HepG2 (cell line): Measurements from ENCODE around the gene CHMP5. TPM values are rescaled to one million over a fixed set of nuclear protein-coding genes. Genes with fewer than 3 reads are reported as not detected.

Experiments
- ADNP ChIP-seq: sonication (generic); formaldehyde crosslinking; IDR thresholded peaks from 2 replicates; pipeline ENCODE4 v1.4.0; 2020; ENCODE audit warnings: missing genetic modification reagents
- FOXC1 ChIP-seq: sonication (generic); formaldehyde crosslinking; IDR thresholded peaks from 2 replicates; pipeline ENCODE4 v1.8.0; 2022; ENCODE audit warnings: mild to moderate bottlenecking, missing genetic modification reagents, borderline replicate concordance
- FOXO1 ChIP-seq: sonication (generic); formaldehyde crosslinking; IDR thresholded peaks from 2 replicates; pipeline ENCODE4 v1.4.0; 2020; ENCODE audit warnings: missing genetic modification reagents
- MATR3 ChIP-seq: sonication (generic); formaldehyde crosslinking; IDR thresholded peaks from 2 replicates; pipeline ENCODE4 v1.4.0; 2020; ENCODE audit warnings: missing genetic modification reagents
- PCBP2 ChIP-seq: fragments of 200-400 bp; formaldehyde crosslinking; optimal IDR thresholded peaks from 2 replicates; pipeline ENCODE3; 2018; ENCODE audit warnings: low read length, low read depth; ENCODE audit not compliant: poor library complexity, severe bottlenecking
- SP1 ChIP-seq, 2 experiments: fragments of 450-650 bp in 1 of 2; sonication (generic) in 1 of 2; formaldehyde crosslinking in 1 of 2; IDR thresholded peaks; 2 replicates each; pipeline versions ENCODE4 v1.4.0 to v1.6.1; 2016 to 2020; ENCODE audit warnings: missing genetic modification reagents in 1 of 2
- ZMAT3 ChIP-seq: sonication (generic); formaldehyde crosslinking; conservative IDR thresholded peaks from 2 replicates; pipeline ENCODE4 v1.7.0; 2021; ENCODE audit warnings: missing genetic modification reagents
- ZNF33A ChIP-seq: sonication (generic); formaldehyde crosslinking; IDR thresholded peaks from 2 replicates; pipeline ENCODE4 v1.5.1; 2020; ENCODE audit warnings: missing genetic modification reagents, mild to moderate bottlenecking, moderate library complexity, borderline replicate concordance
- ZNF589 ChIP-seq: sonication (generic); formaldehyde crosslinking; conservative IDR thresholded peaks from 2 replicates; pipeline ENCODE4 v1.8.0; 2022; ENCODE audit warnings: mild to moderate bottlenecking, moderate library complexity, missing genetic modification reagents
- ZNF607 ChIP-seq: sonication (generic); formaldehyde crosslinking; IDR thresholded peaks from 2 replicates; pipeline ENCODE4 v1.5.1; 2020; ENCODE audit warnings: missing genetic modification reagents, mild to moderate bottlenecking, borderline replicate concordance
- ZNF713 ChIP-seq: sonication (generic); formaldehyde crosslinking; IDR thresholded peaks from 2 replicates; pipeline ENCODE4 v1.4.0; 2020; ENCODE audit warnings: mild to moderate bottlenecking, missing genetic modification reagents
- ZNF761 ChIP-seq: sonication (generic); formaldehyde crosslinking; conservative IDR thresholded peaks from 2 replicates; pipeline ENCODE4 v1.4.0; 2020; ENCODE audit warnings: mild to moderate bottlenecking, missing genetic modification reagents
- ZSCAN12 ChIP-seq: sonication (generic); formaldehyde crosslinking; IDR thresholded peaks from 2 replicates; pipeline ENCODE4 v1.9.0; 2021; ENCODE audit warnings: mild to moderate bottlenecking, missing genetic modification reagents
- polyA plus RNA-seq, 8 experiments: library from polyadenylated mRNA; depleted of rRNA in 3 of 8; stranded (reverse) in 7 of 8; unstranded in 1 of 8; fragments of >200 nt; fragmentation: Illumina TruSeq in 4 of 8; extraction: Trizol in 4 of 8; gene quantifications; 2 replicates each; pipeline versions ENCODE4 v1.2.1 to v1.2.3, GENCODE V29; 2011 to 2016; ENCODE audit warnings: low read depth in 4 of 8, missing spikeins in 1 of 8, mixed read lengths in 1 of 8; ENCODE audit not compliant: insufficient read depth in 1 of 8
- total RNA-seq, 5 experiments: library from RNA; depleted of rRNA; stranded (reverse); fragments of >200 nt; fragmentation: Illumina TruSeq; extraction: Trizol; gene quantifications; 2 replicates each; pipeline ENCODE4 v1.2.3, GENCODE V29; 2016; ENCODE audit warnings: low read depth in 1 of 5
- TF ChIP-seq, protein P1 (sequence below): sonication (generic); formaldehyde crosslinking; IDR thresholded peaks from 2 replicates; pipeline ENCODE4 v1.8.0; 2023; ENCODE audit warnings: mild to moderate bottlenecking, missing genetic modification reagents
- TF ChIP-seq, protein P2 (sequence below): sonication (generic); formaldehyde crosslinking; IDR thresholded peaks from 2 replicates; pipeline ENCODE4 v1.4.0; 2020; ENCODE audit warnings: missing genetic modification reagents
- TF ChIP-seq, protein P3 (sequence below): IDR thresholded peaks from 2 replicates; pipeline ENCODE4 v1.4.0; 2020; ENCODE audit warnings: mild to moderate bottlenecking, missing genetic modification reagents
- TF ChIP-seq, protein P4 (sequence below): IDR thresholded peaks from 2 replicates; pipeline ENCODE4 v1.6.1; 2016; ENCODE audit warnings: missing biosample characterization, missing genetic modification reagents, low read depth
- TF ChIP-seq, protein P5 (sequence below): sonication (generic); formaldehyde crosslinking; IDR thresholded peaks from 2 replicates; pipeline ENCODE4 v1.4.0; 2020; ENCODE audit warnings: missing genetic modification reagents

The CHMP5 gene
- total and polyA plus RNA-seq, 2 of the 13 experiments (the other 11 are each of a cell fraction or from before 2014, with no cell fraction given): 46.0 to 57.3 TPM

DNA sequence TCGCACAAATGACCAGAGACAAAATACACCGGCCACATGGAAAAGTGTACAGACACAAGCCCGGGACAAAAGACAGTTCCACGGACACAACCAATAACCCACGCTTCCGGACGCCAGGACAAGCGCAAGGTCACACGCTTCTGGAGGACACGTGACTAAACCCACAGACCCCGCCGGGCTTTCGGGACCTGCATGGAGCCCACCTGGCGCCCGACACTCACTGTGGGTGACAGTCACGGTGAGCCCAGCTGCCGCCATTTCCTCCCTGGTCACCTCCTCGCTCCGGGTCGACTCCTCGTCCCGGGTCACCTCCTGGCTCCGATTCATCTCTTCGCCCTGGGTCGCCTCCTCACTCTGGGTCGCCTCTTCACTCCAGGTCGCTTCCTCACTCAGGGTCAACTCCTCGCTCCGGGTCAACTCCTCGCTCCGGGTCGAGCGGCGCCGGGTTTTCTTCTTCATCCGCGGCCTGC, 811 bp upstream of the CHMP5 start (continued):
- TF ChIP-seq, protein P1, sequence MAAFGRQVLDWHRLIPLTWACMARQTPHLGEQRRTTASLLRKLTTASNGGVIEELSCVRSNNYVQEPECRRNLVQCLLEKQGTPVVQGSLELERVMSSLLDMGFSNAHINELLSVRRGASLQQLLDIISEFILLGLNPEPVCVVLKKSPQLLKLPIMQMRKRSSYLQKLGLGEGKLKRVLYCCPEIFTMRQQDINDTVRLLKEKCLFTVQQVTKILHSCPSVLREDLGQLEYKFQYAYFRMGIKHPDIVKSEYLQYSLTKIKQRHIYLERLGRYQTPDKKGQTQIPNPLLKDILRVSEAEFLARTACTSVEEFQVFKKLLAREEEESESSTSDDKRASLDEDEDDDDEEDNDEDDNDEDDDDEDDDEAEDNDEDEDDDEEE (CRISPR knock-in tag): peak; percentile 85
- TF ChIP-seq FOXC1 (CRISPR knock-in tag) (peak; percentile 35; the same call in 1 of the 2 replicates), ZSCAN12 (CRISPR knock-in tag) (no peak), ZNF713 (CRISPR knock-in tag) (no peak), ADNP (CRISPR knock-in tag) (no peak), ZNF607 (CRISPR knock-in tag) (0 out of 2 replicates have a peak, but pooled peaks have one; percentile 31), ZMAT3 (peak; percentile 72; the same call in 1 of the 2 replicates), PCBP2 (no peak), FOXO1 (no peak), ZNF33A (CRISPR knock-in tag) (0 out of 2 replicates have a peak, but pooled peaks have one; percentile 35), ZNF589 (no peak), MATR3 (no peak), ZNF761 (CRISPR knock-in tag) (no peak), SP1 (IDR thresholded peaks at IDR 0.05) (no peak), SP1 (CRISPR knock-in tag; IDR thresholded peaks at IDR 0.05) (no peak)
- TF ChIP-seq, protein P2, sequence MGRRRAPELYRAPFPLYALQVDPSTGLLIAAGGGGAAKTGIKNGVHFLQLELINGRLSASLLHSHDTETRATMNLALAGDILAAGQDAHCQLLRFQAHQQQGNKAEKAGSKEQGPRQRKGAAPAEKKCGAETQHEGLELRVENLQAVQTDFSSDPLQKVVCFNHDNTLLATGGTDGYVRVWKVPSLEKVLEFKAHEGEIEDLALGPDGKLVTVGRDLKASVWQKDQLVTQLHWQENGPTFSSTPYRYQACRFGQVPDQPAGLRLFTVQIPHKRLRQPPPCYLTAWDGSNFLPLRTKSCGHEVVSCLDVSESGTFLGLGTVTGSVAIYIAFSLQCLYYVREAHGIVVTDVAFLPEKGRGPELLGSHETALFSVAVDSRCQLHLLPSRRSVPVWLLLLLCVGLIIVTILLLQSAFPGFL: no peak
- TF ChIP-seq, protein P3, sequence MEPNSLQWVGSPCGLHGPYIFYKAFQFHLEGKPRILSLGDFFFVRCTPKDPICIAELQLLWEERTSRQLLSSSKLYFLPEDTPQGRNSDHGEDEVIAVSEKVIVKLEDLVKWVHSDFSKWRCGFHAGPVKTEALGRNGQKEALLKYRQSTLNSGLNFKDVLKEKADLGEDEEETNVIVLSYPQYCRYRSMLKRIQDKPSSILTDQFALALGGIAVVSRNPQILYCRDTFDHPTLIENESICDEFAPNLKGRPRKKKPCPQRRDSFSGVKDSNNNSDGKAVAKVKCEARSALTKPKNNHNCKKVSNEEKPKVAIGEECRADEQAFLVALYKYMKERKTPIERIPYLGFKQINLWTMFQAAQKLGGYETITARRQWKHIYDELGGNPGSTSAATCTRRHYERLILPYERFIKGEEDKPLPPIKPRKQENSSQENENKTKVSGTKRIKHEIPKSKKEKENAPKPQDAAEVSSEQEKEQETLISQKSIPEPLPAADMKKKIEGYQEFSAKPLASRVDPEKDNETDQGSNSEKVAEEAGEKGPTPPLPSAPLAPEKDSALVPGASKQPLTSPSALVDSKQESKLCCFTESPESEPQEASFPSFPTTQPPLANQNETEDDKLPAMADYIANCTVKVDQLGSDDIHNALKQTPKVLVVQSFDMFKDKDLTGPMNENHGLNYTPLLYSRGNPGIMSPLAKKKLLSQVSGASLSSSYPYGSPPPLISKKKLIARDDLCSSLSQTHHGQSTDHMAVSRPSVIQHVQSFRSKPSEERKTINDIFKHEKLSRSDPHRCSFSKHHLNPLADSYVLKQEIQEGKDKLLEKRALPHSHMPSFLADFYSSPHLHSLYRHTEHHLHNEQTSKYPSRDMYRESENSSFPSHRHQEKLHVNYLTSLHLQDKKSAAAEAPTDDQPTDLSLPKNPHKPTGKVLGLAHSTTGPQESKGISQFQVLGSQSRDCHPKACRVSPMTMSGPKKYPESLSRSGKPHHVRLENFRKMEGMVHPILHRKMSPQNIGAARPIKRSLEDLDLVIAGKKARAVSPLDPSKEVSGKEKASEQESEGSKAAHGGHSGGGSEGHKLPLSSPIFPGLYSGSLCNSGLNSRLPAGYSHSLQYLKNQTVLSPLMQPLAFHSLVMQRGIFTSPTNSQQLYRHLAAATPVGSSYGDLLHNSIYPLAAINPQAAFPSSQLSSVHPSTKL (CRISPR knock-in tag): no peak
- TF ChIP-seq, protein P4, sequence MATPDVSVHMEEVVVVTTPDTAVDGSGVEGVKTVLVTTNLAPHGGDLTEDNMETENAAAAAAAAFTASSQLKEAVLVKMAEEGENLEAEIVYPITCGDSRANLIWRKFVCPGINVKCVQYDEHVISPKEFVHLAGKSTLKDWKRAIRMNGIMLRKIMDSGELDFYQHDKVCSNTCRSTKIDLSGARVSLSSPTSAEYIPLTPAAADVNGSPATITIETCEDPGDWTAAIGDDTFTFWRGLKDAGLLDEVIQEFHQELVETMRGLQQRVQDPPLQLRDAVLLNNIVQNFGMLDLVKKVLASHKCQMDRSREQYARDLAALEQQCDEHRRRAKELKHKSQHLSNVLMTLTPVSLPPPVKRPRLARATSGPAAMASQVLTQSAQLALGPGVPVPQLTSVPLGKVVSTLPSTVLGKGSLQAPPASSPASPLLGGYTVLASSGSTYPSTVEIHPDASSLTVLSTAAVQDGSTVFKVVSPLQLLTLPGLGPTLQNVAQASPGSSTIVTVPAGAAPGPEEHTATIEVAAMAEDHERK: no peak
- TF ChIP-seq, protein P5, sequence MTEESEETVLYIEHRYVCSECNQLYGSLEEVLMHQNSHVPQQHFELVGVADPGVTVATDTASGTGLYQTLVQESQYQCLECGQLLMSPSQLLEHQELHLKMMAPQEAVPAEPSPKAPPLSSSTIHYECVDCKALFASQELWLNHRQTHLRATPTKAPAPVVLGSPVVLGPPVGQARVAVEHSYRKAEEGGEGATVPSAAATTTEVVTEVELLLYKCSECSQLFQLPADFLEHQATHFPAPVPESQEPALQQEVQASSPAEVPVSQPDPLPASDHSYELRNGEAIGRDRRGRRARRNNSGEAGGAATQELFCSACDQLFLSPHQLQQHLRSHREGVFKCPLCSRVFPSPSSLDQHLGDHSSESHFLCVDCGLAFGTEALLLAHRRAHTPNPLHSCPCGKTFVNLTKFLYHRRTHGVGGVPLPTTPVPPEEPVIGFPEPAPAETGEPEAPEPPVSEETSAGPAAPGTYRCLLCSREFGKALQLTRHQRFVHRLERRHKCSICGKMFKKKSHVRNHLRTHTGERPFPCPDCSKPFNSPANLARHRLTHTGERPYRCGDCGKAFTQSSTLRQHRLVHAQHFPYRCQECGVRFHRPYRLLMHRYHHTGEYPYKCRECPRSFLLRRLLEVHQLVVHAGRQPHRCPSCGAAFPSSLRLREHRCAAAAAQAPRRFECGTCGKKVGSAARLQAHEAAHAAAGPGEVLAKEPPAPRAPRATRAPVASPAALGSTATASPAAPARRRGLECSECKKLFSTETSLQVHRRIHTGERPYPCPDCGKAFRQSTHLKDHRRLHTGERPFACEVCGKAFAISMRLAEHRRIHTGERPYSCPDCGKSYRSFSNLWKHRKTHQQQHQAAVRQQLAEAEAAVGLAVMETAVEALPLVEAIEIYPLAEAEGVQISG (CRISPR knock-in tag): 0 out of 2 replicates have a peak, but pooled peaks have one; percentile 4
